Cardiac muscle cell (in vitro differentiated cells and primary cell): ENCODE results near the gene FAM47E. TPM values are rescaled to one million over a fixed set of nuclear protein-coding genes. Genes with fewer than 3 reads are reported as not detected.

Experiments
- DNase-seq, 2 donors: peaks; one replicate each; pipeline versions ENCODE4 v3.0.0 to v3.0.0-alpha.2; 2010 to 2017; ENCODE audit warnings: low read depth in 1 of 2, low spot score in 1 of 2
- H3K27ac ChIP-seq: fragments of 200-600 bp; sonication (generic); 2 replicates; pipeline ENCODE4 v1.5.1; 2016
- H3K27me3 ChIP-seq: fragments of 200-600 bp; sonication (generic); 2 replicates; pipeline ENCODE4 v1.6.0; 2016; ENCODE audit warnings: control low read depth
- H3K36me3 ChIP-seq: fragments of 200-600 bp; sonication (generic); 2 replicates; pipeline ENCODE4 v1.5.1; 2016; ENCODE audit warnings: control low read depth
- H3K4me1 ChIP-seq: fragments of 200-600 bp; sonication (generic); 2 replicates; pipeline ENCODE4 v1.8.1; 2017; ENCODE audit warnings: low read depth, mild to moderate bottlenecking, mixed run types
- H3K4me3 ChIP-seq: fragments of 200-600 bp; sonication (generic); 2 replicates; pipeline ENCODE4 v1.5.1; 2016; ENCODE audit warnings: mild to moderate bottlenecking
- H3K9me3 ChIP-seq: fragments of 200-600 bp; sonication (generic); 2 replicates; pipeline ENCODE4 v1.5.1; 2017; ENCODE audit warnings: low read depth, mild to moderate bottlenecking, control low read depth
- CTCF ChIP-seq: IDR thresholded peaks from 2 replicates; pipeline ENCODE4 v1.5.1; 2012; ENCODE audit warnings: low read depth, mild to moderate bottlenecking, low read length
- polyA plus RNA-seq: library from polyadenylated mRNA; unstranded; fragments of >200 nt; fragmentation: Nextera tagmentation; extraction: Ambion mirVana; gene quantifications from 2 replicates; pipeline ENCODE4 v1.2.1, GENCODE V29; 2016
- total RNA-seq: library from RNA; depleted of rRNA; stranded (reverse); fragments of >200 nt; gene quantifications from 2 replicates; pipeline ENCODE4 v1.2.3, GENCODE V29; 2016

The FAM47E gene
- total and polyA plus RNA-seq, 2 experiments from 2014 or later = 2.4 to 7.4 TPM

DNA sequence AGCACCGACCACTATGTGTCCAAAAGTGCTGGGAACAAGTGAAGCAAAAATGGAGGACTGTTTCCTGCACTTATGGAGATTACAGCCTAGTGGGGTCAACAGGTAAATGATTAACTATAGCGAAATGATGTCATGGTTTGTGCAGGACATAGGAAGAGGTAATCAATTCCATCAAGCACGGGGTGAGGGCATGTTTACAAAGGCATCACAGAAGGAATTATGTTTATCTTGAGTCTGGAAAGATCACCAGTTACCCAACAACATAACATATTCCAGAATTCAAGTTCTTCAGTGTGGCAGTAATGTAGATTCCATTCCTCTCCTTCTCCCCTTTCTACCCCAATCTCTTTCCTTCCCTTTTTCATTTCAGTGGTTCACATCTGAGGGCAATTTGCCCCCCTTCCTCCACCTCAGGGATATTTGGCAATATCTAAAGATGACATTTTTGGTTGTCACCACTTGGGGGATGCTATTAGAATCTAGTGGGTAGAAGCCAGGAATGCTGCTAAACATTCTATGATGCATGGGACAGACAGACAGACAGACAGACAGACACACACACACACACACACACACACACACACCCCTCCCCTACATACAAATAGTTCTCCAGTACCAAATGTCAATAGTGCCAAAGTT lies 24.1 kb downstream of the FAM47E start:
- no peak for TF ChIP-seq CTCF
- Histone ChIP-seq H3K4me3 (no peak overlapping the region), H3K4me1 (peaks cover 6% of the 10 kb centered on the region), H3K9me3 (no peaks in the 10 kb centered on the region), H3K27me3 (no peaks in the 10 kb centered on the region), H3K27ac (no peak overlapping the region), H3K36me3 (no peaks in the 10 kb centered on the region)
- DNase-seq = no peak

GRCh38 chr4:76276813-76277212 lies 25.3 kb downstream of the FAM47E start:
- H3K27me3 ChIP-seq = no peaks in the 10 kb centered on the region
- no peaks in the 10 kb centered on the region for H3K9me3 ChIP-seq
- H3K27ac ChIP-seq = no peak overlapping the region
- no peak for TF ChIP-seq CTCF
- no peak for DNase-seq
- H3K4me1 ChIP-seq = peaks cover 11% of the 10 kb centered on the region
- no peaks in the 10 kb centered on the region for H3K36me3 ChIP-seq
- H3K4me3 ChIP-seq = no peak overlapping the region

DNA sequence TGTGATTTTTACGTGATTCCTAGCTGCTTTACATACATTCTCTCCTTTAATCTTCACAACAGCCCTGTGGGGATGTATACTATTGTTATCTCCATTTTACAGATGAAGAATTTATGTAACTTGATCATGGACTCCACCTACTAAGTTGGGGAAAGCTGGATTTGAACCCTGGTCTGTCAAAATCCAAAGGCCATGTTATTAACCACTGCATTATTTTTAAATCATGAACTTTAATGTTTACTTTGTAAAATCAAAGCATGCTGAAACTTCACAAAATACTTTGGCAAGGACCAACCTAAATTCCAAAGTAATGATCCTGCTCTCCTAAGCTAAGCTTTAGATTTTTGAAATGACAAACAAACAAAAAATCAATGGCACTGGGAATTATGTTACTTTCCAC lies 26.1 kb downstream of the FAM47E start:
- TF ChIP-seq CTCF = no peak
- no peak overlapping the region for H3K27ac ChIP-seq
- H3K4me1 ChIP-seq = peaks cover 11% of the 10 kb centered on the region
- H3K36me3 ChIP-seq = no peaks in the 10 kb centered on the region
- no peaks in the 10 kb centered on the region for H3K9me3 ChIP-seq
- no peak overlapping the region for H3K4me3 ChIP-seq
- DNase-seq = no peak
- H3K27me3 ChIP-seq = no peaks in the 10 kb centered on the region

DNA sequence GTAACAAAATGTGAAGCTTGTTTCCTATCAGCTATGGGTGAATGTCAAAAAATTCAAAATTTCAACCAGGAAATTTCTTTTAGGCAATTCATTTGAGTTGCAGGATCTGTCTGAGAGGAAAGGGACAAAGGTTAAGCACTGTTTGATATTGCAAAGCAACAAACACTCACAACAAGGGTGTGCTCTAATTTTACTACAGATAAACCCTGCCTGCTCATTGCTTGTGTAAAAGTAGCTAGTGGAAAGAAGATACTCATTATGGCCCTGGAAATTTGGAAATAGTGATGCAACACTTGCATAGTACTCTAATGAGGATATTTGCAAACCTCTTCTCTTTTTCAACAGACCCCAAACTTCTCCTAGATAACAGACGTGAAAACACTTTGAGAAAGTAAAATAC lies 27.1 kb downstream of the FAM47E start:
- H3K4me1 ChIP-seq = peaks cover 11% of the 10 kb centered on the region
- H3K27me3 ChIP-seq = no peaks in the 10 kb centered on the region
- DNase-seq = no peak

DNA sequence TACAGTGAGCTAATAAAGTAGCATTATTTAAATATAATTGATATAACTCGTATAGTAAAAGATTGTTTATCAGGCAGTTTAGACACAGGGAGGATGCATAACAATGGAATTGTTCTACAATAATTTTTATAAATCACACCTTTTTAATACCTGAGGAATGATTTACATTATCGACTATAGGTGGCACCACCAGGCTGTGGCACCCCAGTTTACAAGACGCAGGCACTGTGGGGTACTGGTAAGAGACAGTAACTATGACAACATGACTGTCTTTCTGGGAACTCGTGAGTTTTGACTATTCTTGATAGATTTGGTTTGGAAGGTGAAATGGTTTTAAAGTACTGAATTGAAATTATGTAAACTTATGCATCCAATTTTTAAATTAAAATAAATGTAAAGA lies 27.9 kb downstream of the FAM47E start:
- no peak for DNase-seq
- TF ChIP-seq CTCF = no peak
- Histone ChIP-seq H3K9me3 (no peaks in the 10 kb centered on the region), H3K4me3 (no peak overlapping the region), H3K36me3 (no peaks in the 10 kb centered on the region), H3K4me1 (peaks cover 11% of the 10 kb centered on the region), H3K27ac (no peak overlapping the region), H3K27me3 (no peaks in the 10 kb centered on the region)

More for the DNA sequence above, 27.1 kb downstream of the FAM47E start:
- Histone ChIP-seq H3K4me3 (no peak overlapping the region), H3K27ac (no peak overlapping the region), H3K9me3 (no peaks in the 10 kb centered on the region), H3K36me3 (no peaks in the 10 kb centered on the region)
- TF ChIP-seq CTCF = no peak
